GM12878 (cell line): ENCODE measurements around the gene UNCX. TPM values are rescaled to one million over a fixed set of nuclear protein-coding genes. Genes with fewer than 3 reads are reported as not detected.

Experiments
- ATAC-seq: fragments of 200-7000 bp; cut with Tn5 transposase; 3 replicates; pipeline ENCODE4 v1.9.1; 2020; ENCODE audit warnings: mild to moderate bottlenecking, moderate library complexity
- BruUV-seq: library from RNA; stranded (reverse); fragments of 400-500 nt; replicated peaks from 2 replicates; lab custom pipeline; 2021; lab: Mats Ljungman, UMichigan
- CTCF ChIA-PET: fragments of 300-600 bp; sonication (Branson Sonifier 250); formaldehyde crosslinking; extraction: SDS; loops from one replicate; lab custom pipeline; 2021; ENCODE audit warnings: inconsistent platforms; lab: Yijun Ruan, JAX
- POLR2A ChIA-PET: fragments of 350-600 bp; formaldehyde crosslinking; extraction: SDS; loops from one replicate; lab custom pipeline; 2021; ENCODE audit warnings: inconsistent platforms; lab: Charles Lee
- RAD21 ChIA-PET: fragments of 300-600 bp; sonication (Branson Sonifier 250); formaldehyde crosslinking; loops from one replicate; lab custom pipeline; 2023; ENCODE audit warnings: antibody characterized with exemption; ENCODE audit not compliant: unreplicated experiment; lab: Charles Lee
- SMC1A ChIA-PET: fragments of 300-600 bp; sonication (Branson Sonifier 250); formaldehyde crosslinking; loops from one replicate; lab custom pipeline; 2023; ENCODE audit not compliant: unreplicated experiment, uncharacterized antibody; lab: Charles Lee
- DNase-seq: peaks from one replicate; pipeline ENCODE4 v3.0.0-alpha.2; 2011; ENCODE audit warnings: low read depth, low spot score
- FAIRE-seq: peaks from 3 replicates; lab custom pipeline; 2011; peaks lifted over from hg19 to GRCh38; lab: Jason Lieb, UNC
- H2AFZ ChIP-seq: 2 replicates; pipeline ENCODE4 v1.6.0; 2011; ENCODE audit warnings: low read depth, low read length, control low read depth; ENCODE audit not compliant: control insufficient read depth
- H3K27ac ChIP-seq: 2 replicates; pipeline ENCODE4 v1.5.1; 2011; ENCODE audit warnings: control low read depth; ENCODE audit not compliant: control insufficient read depth, insufficient read depth
- H3K27me3 ChIP-seq, 2 experiments: replicated peaks in 1 of 2; 2 replicates each; pipeline versions ENCODE4 v1.6.0 to v1.6.1; 2011; ENCODE audit warnings: low read length in 1 of 2; ENCODE audit not compliant: control insufficient read depth in 2 of 2, insufficient read depth in 2 of 2
- H3K36me3 ChIP-seq, 2 experiments: 2 replicates each; pipeline ENCODE4 v1.5.1; 2011; ENCODE audit warnings: low read length in 1 of 2; ENCODE audit not compliant: control insufficient read depth in 2 of 2, insufficient read depth in 2 of 2
- H3K4me1 ChIP-seq: 2 replicates; pipeline ENCODE4 v1.6.1; 2011; ENCODE audit warnings: mild to moderate bottlenecking, low read length, moderate library complexity, mixed read lengths; ENCODE audit not compliant: control insufficient read depth, insufficient read depth
- H3K4me2 ChIP-seq: 2 replicates; pipeline ENCODE4 v1.6.0; 2011; ENCODE audit warnings: control low read depth; ENCODE audit not compliant: control insufficient read depth, insufficient read depth
- H3K4me3 ChIP-seq: fragments of 200-600 bp; sonication (generic); 2 replicates; pipeline ENCODE4 v1.5.1; 2016
- H3K79me2 ChIP-seq: 2 replicates; pipeline ENCODE4 v1.6.0; 2011; ENCODE audit warnings: low read length; ENCODE audit not compliant: control insufficient read depth, insufficient read depth
- H3K9ac ChIP-seq: 2 replicates; pipeline ENCODE4 v1.8.0; 2011; ENCODE audit warnings: low read length, control low read depth, mixed read lengths; ENCODE audit not compliant: control insufficient read depth, insufficient read depth
- H3K9me3 ChIP-seq: replicated peaks from 3 replicates; pipeline ENCODE4 v1.5.1; 2011; ENCODE audit warnings: mild to moderate bottlenecking, low read length; ENCODE audit not compliant: control insufficient read depth, insufficient read depth
- H4K20me1 ChIP-seq: 2 replicates; pipeline ENCODE4 v1.6.0; 2011; ENCODE audit not compliant: control insufficient read depth, insufficient read depth
- BCLAF1 ChIP-seq: fragments of 450-650 bp; IDR thresholded peaks from 2 replicates; pipeline ENCODE4 v1.6.1; 2017; ENCODE audit warnings: antibody characterized with exemption, mild to moderate bottlenecking, moderate library complexity
- WRNIP1 ChIP-seq: IDR thresholded peaks from 2 replicates; pipeline ENCODE4 v1.6.1; 2011; ENCODE audit warnings: low read depth, low read length, improper control_type of control experiment, borderline replicate concordance
- WGBS: methylation state at CpG from one replicate; pipeline ENCODE4 v1.1.6; 2016; ENCODE audit warnings: low lambda C conversion rate; ENCODE audit not compliant: insufficient replicate concordance, insufficient coverage; ENCODE audit errors: missing lambda C conversion rate; 5-methylcytosine and 5-hydroxymethylcytosine counted together
- in situ Hi-C: fragments of 300-500 bp; cut with MboI; formaldehyde crosslinking; loops from 9 replicates; pipeline ENCODE4 v1.14.3; 2018; ENCODE audit warnings: mixed read lengths
- intact Hi-C: fragments of 100-400 bp; cut with micrococcal nuclease; formaldehyde crosslinking; loops from one replicate; pipeline ENCODE4 v1.14.2; 2022; ENCODE audit not compliant: unreplicated experiment
- polyA plus RNA-seq, 11 experiments: library from polyadenylated mRNA; depleted of rRNA in 4 of 11; unstranded in 6 of 11; stranded (reverse) in 5 of 11; fragments of >200 nt; fragmentation: Nextera tagmentation in 4 of 11; fragmentation: Illumina TruSeq in 1 of 11; extraction: Ambion mirVana in 4 of 11; extraction: Trizol in 1 of 11; gene quantifications; 1 replicate in 1 of 11; 2 replicates in 10 of 11; pipeline versions ENCODE4 v1.2.1 to v1.2.3, GENCODE V29; 2011 to 2016; ENCODE audit warnings: inconsistent platforms in 2 of 11, missing spikeins in 2 of 11, low read depth in 1 of 11
- total RNA-seq, 4 experiments: library from RNA; depleted of rRNA in 3 of 4; stranded (reverse); fragments of >200 nt in 3 of 4; fragmentation: Illumina TruSeq in 1 of 4; extraction: Trizol in 1 of 4; gene quantifications; 2 replicates each; pipeline versions ENCODE4 v1.2.1 to v1.2.3, GENCODE V29; 2013 to 2021
- TF ChIP-seq, protein P1 (sequence below): IDR thresholded peaks from 2 replicates; pipeline ENCODE4 v1.6.1; 2011; ENCODE audit warnings: mild to moderate bottlenecking, low read depth, low read length, moderate library complexity; ENCODE audit not compliant: insufficient replicate concordance
- TF ChIP-seq, protein P2 (sequence below): fragments of 450-650 bp; IDR thresholded peaks from 2 replicates; pipeline ENCODE4 v1.6.1; 2017; ENCODE audit warnings: mild to moderate bottlenecking
- TF ChIP-seq, protein P3 (sequence below): fragments of 450-650 bp; IDR thresholded peaks from 2 replicates; pipeline ENCODE4 v1.6.1; 2018; ENCODE audit warnings: mild to moderate bottlenecking, low read depth, moderate library complexity; ENCODE audit not compliant: partially characterized antibody

The UNCX gene
- total and polyA plus RNA-seq, 10 of the 15 experiments (the other 5 are each of a cell fraction or from before 2014, with no cell fraction given): not detected

GRCh38 chr7:1268866-1269265 is 36.2 kb downstream of the UNCX start (continued):
- no peak for TF ChIP-seq WRNIP1
- TF ChIP-seq, protein P1, sequence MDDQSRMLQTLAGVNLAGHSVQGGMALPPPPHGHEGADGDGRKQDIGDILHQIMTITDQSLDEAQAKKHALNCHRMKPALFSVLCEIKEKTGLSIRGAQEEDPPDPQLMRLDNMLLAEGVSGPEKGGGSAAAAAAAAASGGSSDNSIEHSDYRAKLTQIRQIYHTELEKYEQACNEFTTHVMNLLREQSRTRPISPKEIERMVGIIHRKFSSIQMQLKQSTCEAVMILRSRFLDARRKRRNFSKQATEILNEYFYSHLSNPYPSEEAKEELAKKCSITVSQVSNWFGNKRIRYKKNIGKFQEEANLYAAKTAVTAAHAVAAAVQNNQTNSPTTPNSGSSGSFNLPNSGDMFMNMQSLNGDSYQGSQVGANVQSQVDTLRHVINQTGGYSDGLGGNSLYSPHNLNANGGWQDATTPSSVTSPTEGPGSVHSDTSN: no peak

DNA sequence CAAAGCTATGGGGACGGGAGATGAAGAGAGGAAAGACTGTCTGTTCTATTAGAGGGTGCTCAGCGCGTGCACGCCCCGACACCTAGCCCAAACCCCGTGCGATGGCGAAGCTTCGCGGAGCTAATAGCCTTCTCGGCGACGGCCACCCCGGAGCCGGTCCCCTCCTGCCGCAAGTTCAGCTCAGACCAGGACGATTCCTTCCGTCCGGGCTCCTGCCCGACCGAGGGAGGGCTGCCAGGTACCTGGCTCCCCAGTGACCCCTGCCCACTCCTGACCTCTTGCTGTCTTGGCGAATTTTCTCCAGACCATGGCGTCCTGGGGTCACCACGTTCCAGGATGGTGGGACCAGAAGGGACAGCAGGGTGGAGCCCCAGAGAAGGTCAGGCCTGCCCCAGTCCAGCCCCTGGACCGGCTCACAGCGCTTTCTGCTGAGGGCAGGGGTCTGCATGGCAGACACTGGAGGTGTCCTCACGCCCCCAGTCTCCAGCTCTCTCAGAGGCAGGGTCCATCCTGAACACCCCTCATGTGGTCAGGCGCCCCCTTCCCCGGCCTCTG is 36.7 kb downstream of the UNCX start:
- Histone ChIP-seq H3K9ac (no peak overlapping the region), H3K9me3 (peaks cover 2% of the 10 kb centered on the region; the same call in 2 of the 3 replicates), H3K79me2 (no peaks in the 10 kb centered on the region), H3K27ac (no peak overlapping the region), H3K4me3 (no peak overlapping the region), H3K36me3 (no peaks in the 10 kb centered on the region), H4K20me1 (no peaks in the 10 kb centered on the region), H3K4me2 (no peak overlapping the region), H2AFZ (no peak overlapping the region), H3K27me3 (no peaks in the 10 kb centered on the region), H3K4me1 (no peaks in the 10 kb centered on the region)
- TF ChIP-seq, protein P2, sequence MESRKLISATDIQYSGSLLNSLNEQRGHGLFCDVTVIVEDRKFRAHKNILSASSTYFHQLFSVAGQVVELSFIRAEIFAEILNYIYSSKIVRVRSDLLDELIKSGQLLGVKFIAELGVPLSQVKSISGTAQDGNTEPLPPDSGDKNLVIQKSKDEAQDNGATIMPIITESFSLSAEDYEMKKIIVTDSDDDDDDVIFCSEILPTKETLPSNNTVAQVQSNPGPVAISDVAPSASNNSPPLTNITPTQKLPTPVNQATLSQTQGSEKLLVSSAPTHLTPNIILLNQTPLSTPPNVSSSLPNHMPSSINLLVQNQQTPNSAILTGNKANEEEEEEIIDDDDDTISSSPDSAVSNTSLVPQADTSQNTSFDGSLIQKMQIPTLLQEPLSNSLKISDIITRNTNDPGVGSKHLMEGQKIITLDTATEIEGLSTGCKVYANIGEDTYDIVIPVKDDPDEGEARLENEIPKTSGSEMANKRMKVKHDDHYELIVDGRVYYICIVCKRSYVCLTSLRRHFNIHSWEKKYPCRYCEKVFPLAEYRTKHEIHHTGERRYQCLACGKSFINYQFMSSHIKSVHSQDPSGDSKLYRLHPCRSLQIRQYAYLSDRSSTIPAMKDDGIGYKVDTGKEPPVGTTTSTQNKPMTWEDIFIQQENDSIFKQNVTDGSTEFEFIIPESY: no peak
- TF ChIP-seq BCLAF1: no peak
- TF ChIP-seq, protein P3, sequence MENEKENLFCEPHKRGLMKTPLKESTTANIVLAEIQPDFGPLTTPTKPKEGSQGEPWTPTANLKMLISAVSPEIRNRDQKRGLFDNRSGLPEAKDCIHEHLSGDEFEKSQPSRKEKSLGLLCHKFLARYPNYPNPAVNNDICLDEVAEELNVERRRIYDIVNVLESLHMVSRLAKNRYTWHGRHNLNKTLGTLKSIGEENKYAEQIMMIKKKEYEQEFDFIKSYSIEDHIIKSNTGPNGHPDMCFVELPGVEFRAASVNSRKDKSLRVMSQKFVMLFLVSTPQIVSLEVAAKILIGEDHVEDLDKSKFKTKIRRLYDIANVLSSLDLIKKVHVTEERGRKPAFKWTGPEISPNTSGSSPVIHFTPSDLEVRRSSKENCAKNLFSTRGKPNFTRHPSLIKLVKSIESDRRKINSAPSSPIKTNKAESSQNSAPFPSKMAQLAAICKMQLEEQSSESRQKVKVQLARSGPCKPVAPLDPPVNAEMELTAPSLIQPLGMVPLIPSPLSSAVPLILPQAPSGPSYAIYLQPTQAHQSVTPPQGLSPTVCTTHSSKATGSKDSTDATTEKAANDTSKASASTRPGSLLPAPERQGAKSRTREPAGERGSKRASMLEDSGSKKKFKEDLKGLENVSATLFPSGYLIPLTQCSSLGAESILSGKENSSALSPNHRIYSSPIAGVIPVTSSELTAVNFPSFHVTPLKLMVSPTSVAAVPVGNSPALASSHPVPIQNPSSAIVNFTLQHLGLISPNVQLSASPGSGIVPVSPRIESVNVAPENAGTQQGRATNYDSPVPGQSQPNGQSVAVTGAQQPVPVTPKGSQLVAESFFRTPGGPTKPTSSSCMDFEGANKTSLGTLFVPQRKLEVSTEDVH: no peak
- ChIA-PET RAD21 (no interaction called here), POLR2A (no interaction called here), SMC1A (no interaction called here), CTCF (interaction anchor here (0.8 kb wide), 1 partner anchor 67 kb away, joined by 4 read pairs; no protein-coding TSS in a partner anchor)
- in situ Hi-C loops: no loop called here
- no TSS peak for BruUV-seq
- intact Hi-C loops: no loop called here
- ATAC-seq (no peak), DNase-seq (no peak), FAIRE-seq (no peak)
- WGBS: 61% methylated on average over 27 of the region's 29 CpGs
